NK-92 (cell line): Measurements from ENCODE around the gene STK11.

Experiments
- DNase-seq: peaks from one replicate; lab custom pipeline; 2025; ENCODE audit not compliant: unreplicated experiment; lab: John Stamatoyannopoulos, UW

STK11 gene

GRCh38 chr19:1259876-1260748 lies 54.5 kb downstream of the STK11 start:
- no peak for DNase-seq

- peak; percentile 70 for DNase-seq
These were observed 55.4 kb downstream of the STK11 start for GRCh38 chr19:1260749-1261537.

- DNase-seq = no peak
These were observed 55.9 kb downstream of the STK11 start for GRCh38 chr19:1261538-1261797.

- no peak for DNase-seq
These were observed 56.4 kb downstream of the STK11 start for GRCh38 chr19:1261798-1262622.

- DNase-seq = no peak
These were observed 57.1 kb downstream of the STK11 start for GRCh38 chr19:1262623-1263123.

GRCh38 chr19:1263188-1263587 lies 57.6 kb downstream of the STK11 start:
- no peak for DNase-seq

GRCh38 chr19:1264801-1265614 lies 59.4 kb downstream of the STK11 start:
- no peak for DNase-seq

- no peak for DNase-seq
These were observed 60.1 kb downstream of the STK11 start for GRCh38 chr19:1265615-1266128.

GRCh38 chr19:1266129-1266915 lies 60.7 kb downstream of the STK11 start:
- no peak for DNase-seq

GRCh38 chr19:1266916-1267476 lies 61.4 kb downstream of the STK11 start:
- no peak for DNase-seq

- no peak for DNase-seq
These were observed 62.1 kb downstream of the STK11 start for GRCh38 chr19:1267477-1268225.

GRCh38 chr19:1268226-1269064 lies 62.9 kb downstream of the STK11 start:
- DNase-seq = no peak

GRCh38 chr19:1269065-1269477 lies 63.5 kb downstream of the STK11 start, which contains the start of gene CIRBP:
Gene CIRBP (plus strand): TSS chr19:1269332. CDS start chr19:1270934, 1,602 bp downstream.
- peak; percentile 82 for DNase-seq

- DNase-seq = no peak
These were observed 64.1 kb downstream of the STK11 start for GRCh38 chr19:1269478-1270212.

GRCh38 chr19:1270213-1270853 lies 64.8 kb downstream of the STK11 start:
- no peak for DNase-seq

- DNase-seq = no peak
These were observed 65.4 kb downstream of the STK11 start for GRCh38 chr19:1270854-1271527.
